ENCODE data around the gene BLVRB.
"Not testable (repeated sequence)": the region's sequence is repeated elsewhere in the genome, so short reads cannot be mapped to it uniquely, and the experiment has no call there.

Gene BLVRB

GRCh38 chr19:40489882-40490230, 24.3 kb upstream of the BLVRB start:
- DNase-seq (ENCODE audit: low read depth in 2 of 2) = no peak

GRCh38 chr19:40486017-40486416, 20.5 kb upstream of the BLVRB start:
- DNase-seq (ENCODE audit: low read depth in 2 of 2) = no peak

- not testable (repeated sequence) for DNase-seq (ENCODE audit: low read depth in 2 of 2)
Measured at GRCh38 chr19:40475878-40476644, 10.5 kb upstream of the BLVRB start.

- DNase-seq (ENCODE audit: low read depth in 2 of 2) = no peak
Measured at GRCh38 chr19:40474737-40475136, 9.2 kb upstream of the BLVRB start.

- DNase-seq (ENCODE audit: low read depth in 2 of 2) = no peak
Measured at GRCh38 chr19:40472516-40472915, 7.0 kb upstream of the BLVRB start.

- no peak for DNase-seq (ENCODE audit: low read depth in 2 of 2)
Measured at GRCh38 chr19:40471111-40471510, 5.6 kb upstream of the BLVRB start.

GRCh38 chr19:40469011-40469410, 3.5 kb upstream of the BLVRB start:
- no peak for DNase-seq (ENCODE audit: low read depth in 2 of 2)

- no peak for DNase-seq (ENCODE audit: low read depth in 2 of 2)
Measured at GRCh38 chr19:40466985-40467734, 1.6 kb upstream of the BLVRB start, which contains the start of gene SPTBN4. SPTBN4 (plus strand) TSS chr19:40467001; CDS start chr19:40472622, 5,621 bp downstream.

- DNase-seq (ENCODE audit: low read depth in 2 of 2) = peak; percentile 71 to 83
Measured at GRCh38 chr19:40466219-40466984, 857 bp upstream of the BLVRB start.

GRCh38 chr19:40465025-40465556, 454 bp downstream of the BLVRB start:
- no peak for DNase-seq (ENCODE audit: low read depth in 2 of 2)

GRCh38 chr19:40464059-40465024, 1.2 kb downstream of the BLVRB start:
- peak in 1 of 2 donors; percentile 53 for DNase-seq (ENCODE audit: low read depth in 2 of 2)

- not testable (repeated sequence) for DNase-seq (ENCODE audit: low read depth in 2 of 2)
Measured at GRCh38 chr19:40463587-40464037, 1.9 kb downstream of the BLVRB start.

GRCh38 chr19:40461669-40462221, 3.8 kb downstream of the BLVRB start:
- DNase-seq (ENCODE audit: low read depth in 2 of 2) = no peak

- no peak for DNase-seq (ENCODE audit: low read depth in 2 of 2)
Measured at GRCh38 chr19:40460185-40460584, 5.4 kb downstream of the BLVRB start.

GRCh38 chr19:40458597-40458974, 7.0 kb downstream of the BLVRB start:
- no peak for DNase-seq (ENCODE audit: low read depth in 2 of 2)

GRCh38 chr19:40457953-40458596, 7.5 kb downstream of the BLVRB start:
- no peak for DNase-seq (ENCODE audit: low read depth in 2 of 2)

GRCh38 chr19:40457048-40457447, 8.5 kb downstream of the BLVRB start:
- no peak for DNase-seq (ENCODE audit: low read depth in 2 of 2)

- not testable (repeated sequence) for DNase-seq (ENCODE audit: low read depth in 2 of 2)
Measured at GRCh38 chr19:40453943-40454342, 11.6 kb downstream of the BLVRB start.

GRCh38 chr19:40453151-40453735, 12.3 kb downstream of the BLVRB start:
- no peak for DNase-seq (ENCODE audit: low read depth in 2 of 2)

- DNase-seq (ENCODE audit: low read depth in 2 of 2) = no peak
Measured at GRCh38 chr19:40452016-40452415, 13.5 kb downstream of the BLVRB start.

Measured in stimulated activated CD8-positive, alpha-beta memory T cell treated with anti-CD3 and anti-CD28 coated beads, Interleukin-15, amount 100 ng/mL, for 4 hours (primary cell).